ENCODE measurements around the gene TLE1.

The TLE1 gene

GRCh38 chr9:81623778-81624177, 65.6 kb downstream of the TLE1 start:
- Histone ChIP-seq H3K9me2 (replicated peaks; ENCODE audit: low read depth, low read length) (no peaks in the 10 kb centered on the region), H3K4me2 (ENCODE audit: low read depth, low read length, poor library complexity, severe bottlenecking) (no peak overlapping the region), H3K27me3 (ENCODE audit: insufficient read depth, low read length, poor library complexity, severe bottlenecking) (no peaks in the 10 kb centered on the region), H3K79me2 (ENCODE audit: insufficient read depth, low read length) (no peaks in the 10 kb centered on the region), H3K36me3 (ENCODE audit: insufficient read depth, low read length) (no peaks in the 10 kb centered on the region), H2AFZ (ENCODE audit: low read length) (no peak overlapping the region), H3F3A (ENCODE audit: low read depth) (no peaks in the 10 kb centered on the region), H3K9ac (ENCODE audit: low read depth, low read length, poor library complexity, severe bottlenecking) (no peak overlapping the region), H4K20me1 (ENCODE audit: insufficient read depth, low read length, poor library complexity, severe bottlenecking) (no peaks in the 10 kb centered on the region), H3K4me1 (ENCODE audit: insufficient read depth, low read length, poor library complexity, severe bottlenecking) (peaks cover 38% of the 10 kb centered on the region), H3K9me3 (ENCODE audit: insufficient read depth, low read depth, low read length) (no peaks in the 10 kb centered on the region), H3K4me3 (ENCODE audit: low read length, poor library complexity, severe bottlenecking) (no peak overlapping the region)
- TF ChIP-seq EZH2phosphoT487 (IDR thresholded peaks at IDR 0.05; ENCODE audit: borderline replicate concordance) (no peak), CTCF (conservative IDR thresholded peaks at IDR 0.05; ENCODE audit: low read length) (no peak)

GRCh38 chr9:81622471-81623255, 66.7 kb downstream of the TLE1 start:
- Histone ChIP-seq H3K4me2 (ENCODE audit: low read depth, low read length, poor library complexity, severe bottlenecking) (no peak overlapping the region), H2AFZ (ENCODE audit: low read length) (no peak overlapping the region), H3K4me3 (ENCODE audit: low read length, poor library complexity, severe bottlenecking) (no peak overlapping the region), H3K36me3 (ENCODE audit: insufficient read depth, low read length) (no peaks in the 10 kb centered on the region), H3K9me2 (replicated peaks; ENCODE audit: low read depth, low read length) (no peaks in the 10 kb centered on the region), H3K9me3 (ENCODE audit: insufficient read depth, low read depth, low read length) (no peaks in the 10 kb centered on the region), H3F3A (ENCODE audit: low read depth) (no peaks in the 10 kb centered on the region), H3K4me1 (ENCODE audit: insufficient read depth, low read length, poor library complexity, severe bottlenecking) (peaks cover 39% of the 10 kb centered on the region), H3K79me2 (ENCODE audit: insufficient read depth, low read length) (no peaks in the 10 kb centered on the region), H4K20me1 (ENCODE audit: insufficient read depth, low read length, poor library complexity, severe bottlenecking) (no peaks in the 10 kb centered on the region), H3K27me3 (ENCODE audit: insufficient read depth, low read length, poor library complexity, severe bottlenecking) (no peaks in the 10 kb centered on the region), H3K9ac (ENCODE audit: low read depth, low read length, poor library complexity, severe bottlenecking) (no peak overlapping the region)
- TF ChIP-seq EZH2phosphoT487 (IDR thresholded peaks at IDR 0.05; ENCODE audit: borderline replicate concordance) (no peak), CTCF (conservative IDR thresholded peaks at IDR 0.05; ENCODE audit: low read length) (no peak)

- no peak overlapping the region for H2AFZ ChIP-seq (ENCODE audit: low read length)
- no peak overlapping the region for H3K4me2 ChIP-seq (ENCODE audit: low read depth, low read length, poor library complexity, severe bottlenecking)
- H3K4me3 ChIP-seq (ENCODE audit: low read length, poor library complexity, severe bottlenecking), result no peak overlapping the region
- H3K36me3 ChIP-seq (ENCODE audit: insufficient read depth, low read length), result no peaks in the 10 kb centered on the region
- no peaks in the 10 kb centered on the region for H3K9me2 ChIP-seq (replicated peaks; ENCODE audit: low read depth, low read length)
- no peaks in the 10 kb centered on the region for H3K79me2 ChIP-seq (ENCODE audit: insufficient read depth, low read length)
- no peaks in the 10 kb centered on the region for H3K27me3 ChIP-seq (ENCODE audit: insufficient read depth, low read length, poor library complexity, severe bottlenecking)
- H3K9ac ChIP-seq (ENCODE audit: low read depth, low read length, poor library complexity, severe bottlenecking), result no peak overlapping the region
- no peaks in the 10 kb centered on the region for H3K9me3 ChIP-seq (ENCODE audit: insufficient read depth, low read depth, low read length)
- no peaks in the 10 kb centered on the region for H3F3A ChIP-seq (ENCODE audit: low read depth)
- peaks cover 39% of the 10 kb centered on the region for H3K4me1 ChIP-seq (ENCODE audit: insufficient read depth, low read length, poor library complexity, severe bottlenecking)
- TF ChIP-seq CTCF (conservative IDR thresholded peaks at IDR 0.05; ENCODE audit: low read length) (no peak), EZH2phosphoT487 (IDR thresholded peaks at IDR 0.05; ENCODE audit: borderline replicate concordance) (no peak)
- no peaks in the 10 kb centered on the region for H4K20me1 ChIP-seq (ENCODE audit: insufficient read depth, low read length, poor library complexity, severe bottlenecking)
Observed at GRCh38 chr9:81621785-81622259, 67.5 kb downstream of the TLE1 start.

Data from Loucy (cell line).